K562 (cell line): ENCODE measurements around the gene NTN3. TPM values are rescaled to one million over a fixed set of nuclear protein-coding genes. Genes with fewer than 3 reads are reported as not detected.

Experiments
- CREM ChIP-seq: IDR thresholded peaks from 2 replicates; pipeline ENCODE4 v1.6.1; 2014; ENCODE audit warnings: antibody characterized with exemption, low read depth
- FOXA3 ChIP-seq, 2 experiments: fragments of 450-650 bp in 1 of 2; sonication (generic) in 1 of 2; formaldehyde crosslinking; IDR thresholded peaks in 1 of 2; conservative IDR thresholded peaks in 1 of 2; 2 replicates each; pipeline versions ENCODE4 v1.4.0 to v1.8.0; 2020 to 2022; ENCODE audit warnings: mild to moderate bottlenecking in 2 of 2, missing genetic modification reagents in 1 of 2
- FOXK2 ChIP-seq, 2 experiments: fragments of 450-650 bp; IDR thresholded peaks in 1 of 2; conservative IDR thresholded peaks in 1 of 2; 2 replicates each; pipeline ENCODE4 v1.6.1; 2016; ENCODE audit warnings: low read depth in 2 of 2, mild to moderate bottlenecking in 1 of 2
- GABPB1 ChIP-seq: sonication (generic); formaldehyde crosslinking; IDR thresholded peaks from 2 replicates; pipeline ENCODE4 v1.8.0; 2022; ENCODE audit warnings: mild to moderate bottlenecking, missing genetic modification reagents
- HCFC1 ChIP-seq: IDR thresholded peaks from 2 replicates; pipeline ENCODE4 v1.6.1; 2012; ENCODE audit warnings: low read depth, low read length, improper control_type of control experiment
- NFIC ChIP-seq: fragments of 450-650 bp; IDR thresholded peaks from 2 replicates; pipeline ENCODE4 v1.6.1; 2017; ENCODE audit warnings: mild to moderate bottlenecking, inconsistent platforms
- PHTF2 ChIP-seq: fragments of 250-450 bp; sonication (Bioruptor Pico); IDR thresholded peaks from 2 replicates; pipeline ENCODE4 v1.5.0; 2021; ENCODE audit warnings: mild to moderate bottlenecking
- POLR2AphosphoS5 ChIP-seq: IDR thresholded peaks from 2 replicates; pipeline ENCODE4 v1.6.1; 2011; ENCODE audit warnings: mild to moderate bottlenecking, low read depth, low read length, moderate library complexity; ENCODE audit not compliant: control insufficient read depth, insufficient read depth
- RBM22 ChIP-seq: fragments of 200-400 bp; formaldehyde crosslinking; IDR thresholded peaks from 2 replicates; pipeline ENCODE4 v1.6.1; 2018; ENCODE audit warnings: low read length, low read depth; ENCODE audit not compliant: poor library complexity, severe bottlenecking
- SAP30 ChIP-seq: fragments of 200-600 bp; sonication (generic); IDR thresholded peaks from 2 replicates; pipeline ENCODE4 v1.6.1; 2012; ENCODE audit warnings: borderline replicate concordance, low read depth, mild to moderate bottlenecking, moderate library complexity, low read length, control low read depth, inconsistent platforms; ENCODE audit not compliant: insufficient read depth, poor library complexity, severe bottlenecking
- TAF1 ChIP-seq: IDR thresholded peaks from 2 replicates; pipeline ENCODE4 v1.6.1; 2011; ENCODE audit warnings: mild to moderate bottlenecking, low read length, moderate library complexity; ENCODE audit not compliant: insufficient read depth, control insufficient read depth, severe bottlenecking; ENCODE audit errors: extremely low read depth
- TBP ChIP-seq: optimal IDR thresholded peaks from 2 replicates; pipeline ENCODE3; 2011; ENCODE audit warnings: low read depth, low read length, improper control_type of control experiment
- ZNF507 ChIP-seq: conservative IDR thresholded peaks from 2 replicates; pipeline ENCODE4 v1.6.1; 2017; ENCODE audit warnings: missing genetic modification characterization, missing compliant biosample characterization
- polyA plus RNA-seq, 8 experiments: library from polyadenylated mRNA; depleted of rRNA in 4 of 8; stranded (reverse) in 5 of 8; unstranded in 3 of 8; fragments of >200 nt; fragmentation: Nextera tagmentation in 2 of 8; fragmentation: Illumina TruSeq in 1 of 8; extraction: Ambion mirVana in 2 of 8; extraction: Trizol in 1 of 8; gene quantifications; 2 replicates each; pipeline versions ENCODE4 v1.2.1 to v1.2.3, GENCODE V29; 2011 to 2014; ENCODE audit warnings: inconsistent platforms in 1 of 8, missing spikeins in 1 of 8
- total RNA-seq, 7 experiments: library from RNA; depleted of rRNA in 6 of 7; stranded (reverse); fragments of >200 nt in 6 of 7; fragmentation: Illumina TruSeq in 2 of 7; extraction: Trizol in 2 of 7; gene quantifications; 2 replicates each; pipeline versions ENCODE4 v1.2.1 to v1.2.3, GENCODE V29; 2011 to 2021; ENCODE audit warnings: low replicate concordance in 1 of 7
- TF ChIP-seq, protein P1 (sequence below), 2 experiments: IDR thresholded peaks; 2 replicates each; pipeline ENCODE4 v1.6.1; 2012; ENCODE audit warnings: improper control_type of control experiment in 2 of 2, low read depth in 2 of 2, low read length in 2 of 2, borderline replicate concordance in 1 of 2
- TF ChIP-seq, protein P2 (sequence below): sonication (generic); formaldehyde crosslinking; IDR thresholded peaks from 2 replicates; pipeline ENCODE4 v1.8.0; 2022; ENCODE audit warnings: mild to moderate bottlenecking, missing genetic modification reagents
- TF ChIP-seq, protein P3 (sequence below): fragments of 450-650 bp; IDR thresholded peaks from 2 replicates; pipeline ENCODE4 v1.6.1; 2016; ENCODE audit warnings: borderline replicate concordance
- TF ChIP-seq, protein P4 (sequence below), 2 experiments: fragments of 450-650 bp in 1 of 2; IDR thresholded peaks; 2 replicates each; pipeline ENCODE4 v1.6.1; 2011 to 2017; ENCODE audit warnings: low read depth in 2 of 2, antibody characterized with exemption in 1 of 2, borderline replicate concordance in 1 of 2, low read length in 1 of 2, mild to moderate bottlenecking in 1 of 2, mixed read lengths in 1 of 2; ENCODE audit not compliant: control insufficient read depth in 1 of 2

NTN3 gene
- total and polyA plus RNA-seq, 9 of the 15 experiments (the other 6 are each of a cell fraction or from before 2014, with no cell fraction given) = not detected

DNA sequence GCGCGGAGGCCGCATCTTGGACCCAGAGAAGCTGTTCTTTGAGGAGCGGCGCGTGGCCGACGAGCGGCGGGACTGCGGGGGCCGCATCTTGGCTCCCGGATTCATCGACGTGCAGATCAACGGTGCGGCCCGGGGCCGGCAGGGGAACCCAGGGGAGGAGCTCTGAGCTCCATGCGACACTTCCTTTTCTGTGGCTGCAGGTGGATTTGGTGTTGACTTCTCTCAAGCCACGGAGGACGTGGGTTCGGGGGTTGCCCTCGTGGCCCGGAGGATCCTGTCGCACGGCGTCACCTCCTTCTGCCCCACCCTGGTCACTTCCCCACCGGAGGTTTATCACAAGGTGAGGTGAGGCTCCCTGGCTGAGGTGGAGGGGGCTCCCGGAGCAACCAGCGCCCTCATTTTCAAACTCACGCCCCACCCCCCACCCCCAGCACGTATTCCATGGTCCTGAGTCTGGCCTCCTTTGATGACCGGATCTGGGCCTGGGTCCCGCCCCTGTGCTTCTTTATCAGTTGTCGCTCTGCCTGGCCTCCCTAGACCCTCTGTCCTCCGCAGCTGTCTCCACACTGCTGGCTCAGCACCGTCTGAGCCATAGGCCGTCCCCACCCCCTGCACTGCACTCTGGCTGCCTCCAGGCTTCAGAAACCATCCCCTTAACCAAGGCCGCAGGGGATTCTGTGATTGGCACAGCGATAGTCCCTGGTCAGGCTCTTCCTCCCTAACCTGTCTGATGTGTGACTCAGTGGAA, 49.9 kb downstream of the NTN3 start (continued):
- TF ChIP-seq, protein P1, sequence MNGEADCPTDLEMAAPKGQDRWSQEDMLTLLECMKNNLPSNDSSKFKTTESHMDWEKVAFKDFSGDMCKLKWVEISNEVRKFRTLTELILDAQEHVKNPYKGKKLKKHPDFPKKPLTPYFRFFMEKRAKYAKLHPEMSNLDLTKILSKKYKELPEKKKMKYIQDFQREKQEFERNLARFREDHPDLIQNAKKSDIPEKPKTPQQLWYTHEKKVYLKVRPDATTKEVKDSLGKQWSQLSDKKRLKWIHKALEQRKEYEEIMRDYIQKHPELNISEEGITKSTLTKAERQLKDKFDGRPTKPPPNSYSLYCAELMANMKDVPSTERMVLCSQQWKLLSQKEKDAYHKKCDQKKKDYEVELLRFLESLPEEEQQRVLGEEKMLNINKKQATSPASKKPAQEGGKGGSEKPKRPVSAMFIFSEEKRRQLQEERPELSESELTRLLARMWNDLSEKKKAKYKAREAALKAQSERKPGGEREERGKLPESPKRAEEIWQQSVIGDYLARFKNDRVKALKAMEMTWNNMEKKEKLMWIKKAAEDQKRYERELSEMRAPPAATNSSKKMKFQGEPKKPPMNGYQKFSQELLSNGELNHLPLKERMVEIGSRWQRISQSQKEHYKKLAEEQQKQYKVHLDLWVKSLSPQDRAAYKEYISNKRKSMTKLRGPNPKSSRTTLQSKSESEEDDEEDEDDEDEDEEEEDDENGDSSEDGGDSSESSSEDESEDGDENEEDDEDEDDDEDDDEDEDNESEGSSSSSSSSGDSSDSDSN (IDR thresholded peaks at IDR 0.05; ENCODE audit: borderline replicate concordance in 1 of 2, low read depth in 2 of 2, low read length in 2 of 2) = peak in 1 of 2 experiments; percentile 48; a peak in 1 of 4 replicates
- TF ChIP-seq TAF1 (peak; percentile 30), TBP (peak; percentile 13), HCFC1 (peak; percentile 32; the same call in 1 of the 2 replicates), RBM22 (peak; percentile 88), NFIC (no peak), POLR2AphosphoS5 (0 out of 2 replicates have a peak, but pooled peaks have one; percentile 28), CREM (peak; percentile 35), ZNF507 (tag) (no peak), GABPB1 (CRISPR knock-in tag) (peak; percentile 21; the same call in 1 of the 2 replicates), FOXK2 (conservative IDR thresholded peaks at IDR 0.05 in 1 of 2, IDR thresholded peaks at IDR 0.05 in 1 of 2; ENCODE audit: low read depth in 2 of 2) (peak in 1 of 2 experiments; percentile 68; a peak in 2 of 4 replicates), FOXA3 (CRISPR knock-in tag; conservative IDR thresholded peaks at IDR 0.05 in 1 of 2, IDR thresholded peaks at IDR 0.05 in 1 of 2) (0 out of 4 replicates have a peak, but pooled peaks of 1 of the 2 experiments have one; percentile 35), PHTF2 (CRISPR knock-in tag) (peak; percentile 79; the same call in 1 of the 2 replicates), SAP30 (peak; percentile 58)
- TF ChIP-seq, protein P2, sequence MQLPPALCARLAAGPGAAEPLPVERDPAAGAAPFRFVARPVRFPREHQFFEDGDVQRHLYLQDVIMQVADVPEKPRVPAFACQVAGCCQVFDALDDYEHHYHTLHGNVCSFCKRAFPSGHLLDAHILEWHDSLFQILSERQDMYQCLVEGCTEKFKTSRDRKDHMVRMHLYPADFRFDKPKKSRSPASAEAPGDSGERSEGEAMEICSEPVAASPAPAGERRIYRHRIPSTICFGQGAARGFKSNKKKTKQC = peak; percentile 63; the same call in 1 of the 2 replicates
- TF ChIP-seq, protein P3, sequence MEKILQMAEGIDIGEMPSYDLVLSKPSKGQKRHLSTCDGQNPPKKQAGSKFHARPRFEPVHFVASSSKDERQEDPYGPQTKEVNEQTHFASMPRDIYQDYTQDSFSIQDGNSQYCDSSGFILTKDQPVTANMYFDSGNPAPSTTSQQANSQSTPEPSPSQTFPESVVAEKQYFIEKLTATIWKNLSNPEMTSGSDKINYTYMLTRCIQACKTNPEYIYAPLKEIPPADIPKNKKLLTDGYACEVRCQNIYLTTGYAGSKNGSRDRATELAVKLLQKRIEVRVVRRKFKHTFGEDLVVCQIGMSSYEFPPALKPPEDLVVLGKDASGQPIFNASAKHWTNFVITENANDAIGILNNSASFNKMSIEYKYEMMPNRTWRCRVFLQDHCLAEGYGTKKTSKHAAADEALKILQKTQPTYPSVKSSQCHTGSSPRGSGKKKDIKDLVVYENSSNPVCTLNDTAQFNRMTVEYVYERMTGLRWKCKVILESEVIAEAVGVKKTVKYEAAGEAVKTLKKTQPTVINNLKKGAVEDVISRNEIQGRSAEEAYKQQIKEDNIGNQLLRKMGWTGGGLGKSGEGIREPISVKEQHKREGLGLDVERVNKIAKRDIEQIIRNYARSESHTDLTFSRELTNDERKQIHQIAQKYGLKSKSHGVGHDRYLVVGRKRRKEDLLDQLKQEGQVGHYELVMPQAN = peak; percentile 54; the same call in 1 of the 2 replicates
- TF ChIP-seq, protein P4, sequence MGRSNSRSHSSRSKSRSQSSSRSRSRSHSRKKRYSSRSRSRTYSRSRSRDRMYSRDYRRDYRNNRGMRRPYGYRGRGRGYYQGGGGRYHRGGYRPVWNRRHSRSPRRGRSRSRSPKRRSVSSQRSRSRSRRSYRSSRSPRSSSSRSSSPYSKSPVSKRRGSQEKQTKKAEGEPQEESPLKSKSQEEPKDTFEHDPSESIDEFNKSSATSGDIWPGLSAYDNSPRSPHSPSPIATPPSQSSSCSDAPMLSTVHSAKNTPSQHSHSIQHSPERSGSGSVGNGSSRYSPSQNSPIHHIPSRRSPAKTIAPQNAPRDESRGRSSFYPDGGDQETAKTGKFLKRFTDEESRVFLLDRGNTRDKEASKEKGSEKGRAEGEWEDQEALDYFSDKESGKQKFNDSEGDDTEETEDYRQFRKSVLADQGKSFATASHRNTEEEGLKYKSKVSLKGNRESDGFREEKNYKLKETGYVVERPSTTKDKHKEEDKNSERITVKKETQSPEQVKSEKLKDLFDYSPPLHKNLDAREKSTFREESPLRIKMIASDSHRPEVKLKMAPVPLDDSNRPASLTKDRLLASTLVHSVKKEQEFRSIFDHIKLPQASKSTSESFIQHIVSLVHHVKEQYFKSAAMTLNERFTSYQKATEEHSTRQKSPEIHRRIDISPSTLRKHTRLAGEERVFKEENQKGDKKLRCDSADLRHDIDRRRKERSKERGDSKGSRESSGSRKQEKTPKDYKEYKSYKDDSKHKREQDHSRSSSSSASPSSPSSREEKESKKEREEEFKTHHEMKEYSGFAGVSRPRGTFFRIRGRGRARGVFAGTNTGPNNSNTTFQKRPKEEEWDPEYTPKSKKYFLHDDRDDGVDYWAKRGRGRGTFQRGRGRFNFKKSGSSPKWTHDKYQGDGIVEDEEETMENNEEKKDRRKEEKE (IDR thresholded peaks at IDR 0.05; ENCODE audit: borderline replicate concordance in 1 of 2, control insufficient read depth in 1 of 2, low read depth in 2 of 2, low read length in 1 of 2) = no peak
